Stimulated activated naive CD8-positive, alpha-beta T cell treated with anti-CD3 and anti-CD28 coated beads, Interleukin-15, amount 100 ng/mL, for 72 hours (primary cell): Measurements from ENCODE around the gene NFATC3.
A peak's percentile ranks its signal among the peaks of the same experiment; 100 is the strongest.

Experiments
- ATAC-seq: fragments of 150-1000 bp; cut with Tn5 transposase; 2 replicates; pipeline ENCODE4 v1.10.0; 2021; ENCODE audit warnings: mild to moderate bottlenecking, moderate library complexity
- DNase-seq, 2 donors: peaks; one replicate each; pipeline ENCODE4 v3.0.0; 2021 to 2022
- H3K27ac Mint-ChIP-seq, 2 donors: one replicate each; pipeline ENCODE4 v1.8.0; 2022; ENCODE audit warnings: mild to moderate bottlenecking in 2 of 2, mixed read lengths in 2 of 2, moderate library complexity in 2 of 2
- H3K27me3 Mint-ChIP-seq: one replicate; pipeline ENCODE4 v1.8.0; 2022; ENCODE audit warnings: mixed read lengths
- H3K4me1 Mint-ChIP-seq: one replicate; pipeline ENCODE4 v1.8.0; 2022; ENCODE audit warnings: mild to moderate bottlenecking, mixed read lengths
- H3K4me3 Mint-ChIP-seq, 2 donors: one replicate each; pipeline ENCODE4 v1.8.0; 2022; ENCODE audit warnings: mild to moderate bottlenecking in 2 of 2, mixed read lengths in 2 of 2, moderate library complexity in 1 of 2
- H3K9me3 Mint-ChIP-seq, 2 donors: one replicate each; pipeline ENCODE4 v1.8.0; 2022; ENCODE audit warnings: mixed read lengths in 2 of 2

Gene NFATC3

DNA sequence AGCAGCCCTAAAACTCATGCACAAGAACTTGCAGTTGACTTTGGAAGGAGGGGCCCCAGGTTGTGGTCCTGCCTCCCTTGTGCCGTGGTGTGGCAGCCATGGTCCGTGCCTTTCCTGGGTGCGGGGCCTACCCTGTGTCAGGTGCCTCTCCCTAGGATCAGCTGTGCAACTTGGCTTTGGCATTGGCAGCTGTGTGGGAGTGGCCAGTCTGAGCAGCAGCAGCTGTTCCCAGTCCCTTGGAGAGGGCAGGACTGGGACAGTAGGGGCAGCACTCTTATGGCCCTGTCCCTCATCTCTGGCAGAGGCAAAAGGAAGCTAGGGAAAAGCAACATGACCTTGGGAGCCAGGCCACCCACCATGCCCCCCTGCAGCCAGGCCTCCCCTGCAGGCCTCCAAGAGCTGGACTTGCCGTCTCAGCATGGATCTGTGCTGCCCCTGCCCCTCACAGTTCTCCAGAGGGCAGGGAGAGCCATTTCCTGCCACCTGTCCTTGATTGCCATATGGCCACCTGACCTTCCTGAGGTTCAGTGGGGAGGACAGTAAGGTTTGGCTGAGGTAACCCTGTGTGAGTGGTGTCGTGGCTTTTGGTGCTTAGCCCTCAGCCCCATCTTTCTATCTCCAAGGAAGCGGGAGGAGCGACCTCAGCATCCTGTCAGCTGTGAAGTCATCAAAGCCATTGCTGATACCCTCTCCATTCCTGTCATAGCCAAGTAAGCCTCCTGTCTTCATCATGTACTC is 15.5 kb upstream of the NFATC3 start:
- DNase-seq, result peak in 1 of 2 donors; percentile 57
- H3K27me3 Mint-ChIP-seq, result no peaks in the 10 kb centered on the region
- H3K4me1 Mint-ChIP-seq, result peaks cover 80% of the 10 kb centered on the region
- no peaks in the 10 kb centered on the region for H3K9me3 Mint-ChIP-seq
- peak overlapping the region; percentile 35 to 56 for H3K4me3 Mint-ChIP-seq
- H3K27ac Mint-ChIP-seq, result peak overlapping the region; percentile 69 to 91
- ATAC-seq, result peak; percentile 54

DNA sequence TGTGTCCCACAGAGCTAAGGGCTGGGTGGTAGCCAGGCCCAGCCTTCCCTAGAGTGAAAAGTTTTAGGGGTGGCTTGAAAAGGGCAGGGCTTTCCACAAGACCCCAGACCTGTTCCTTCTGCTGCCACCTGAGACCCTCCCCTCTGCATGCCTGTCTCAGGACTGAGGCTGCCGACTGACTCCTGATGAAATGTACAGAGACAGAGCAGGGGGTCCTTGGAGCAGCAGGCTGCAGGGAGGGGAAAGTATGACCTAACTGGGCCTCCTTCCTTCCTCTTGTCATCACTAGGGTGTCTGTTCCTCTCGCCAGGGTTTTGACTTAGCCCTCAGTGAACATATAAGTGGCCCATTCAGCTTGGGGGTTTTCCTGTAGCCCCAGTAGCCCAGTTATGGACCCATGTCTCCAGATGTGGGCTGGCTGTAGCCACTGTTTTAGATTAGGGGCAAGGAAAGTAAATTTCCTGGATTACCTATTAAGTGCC is 14.9 kb upstream of the NFATC3 start:
- no peak for DNase-seq
- ATAC-seq, result peak; percentile 16
- peaks cover 80% of the 10 kb centered on the region for H3K4me1 Mint-ChIP-seq
- H3K9me3 Mint-ChIP-seq, result no peaks in the 10 kb centered on the region
- no peaks in the 10 kb centered on the region for H3K27me3 Mint-ChIP-seq
- H3K4me3 Mint-ChIP-seq, result peak overlapping the region; percentile 35 to 56
- peak overlapping the region; percentile 69 to 91 for H3K27ac Mint-ChIP-seq

DNA sequence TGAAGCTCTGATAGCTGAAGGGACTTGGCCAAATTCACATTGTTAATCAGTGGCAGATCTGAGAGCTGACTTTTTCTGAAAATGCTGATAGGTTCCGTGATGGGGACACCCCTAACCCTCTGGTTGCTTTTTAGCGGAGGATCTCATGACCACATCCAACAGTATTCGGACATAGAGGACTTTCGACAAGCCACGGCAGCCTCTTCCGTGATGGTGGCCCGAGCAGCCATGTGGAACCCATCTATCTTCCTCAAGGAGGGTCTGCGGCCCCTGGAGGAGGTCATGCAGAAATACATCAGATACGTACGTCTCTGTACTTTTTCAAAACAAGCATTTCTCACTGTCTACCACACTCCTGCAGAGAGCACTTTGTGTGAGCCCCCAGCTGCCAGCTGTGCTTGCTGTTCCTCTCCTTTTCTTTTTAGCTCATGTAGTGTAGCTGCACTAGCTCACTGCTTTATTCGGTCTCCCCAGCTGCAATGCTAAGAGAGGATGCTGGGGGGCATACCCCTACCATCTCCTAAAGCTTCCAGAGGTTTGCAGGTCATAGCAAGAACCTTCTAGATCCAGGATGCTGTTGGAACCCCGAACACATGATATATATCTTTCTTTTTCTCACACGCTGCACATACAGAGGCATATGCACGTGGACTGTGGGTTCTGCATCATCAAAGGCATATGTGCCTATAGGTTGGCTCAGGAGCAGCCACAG is 14.2 kb upstream of the NFATC3 start:
- peaks cover 82% of the 10 kb centered on the region for H3K4me1 Mint-ChIP-seq
- peak overlapping the region; percentile 69 to 83 for H3K27ac Mint-ChIP-seq
- no peaks in the 10 kb centered on the region for H3K27me3 Mint-ChIP-seq
- no peak for DNase-seq
- no peaks in the 10 kb centered on the region for H3K9me3 Mint-ChIP-seq
- ATAC-seq, result peak; percentile 45
- peak overlapping the region; percentile 29 to 56 for H3K4me3 Mint-ChIP-seq

DNA sequence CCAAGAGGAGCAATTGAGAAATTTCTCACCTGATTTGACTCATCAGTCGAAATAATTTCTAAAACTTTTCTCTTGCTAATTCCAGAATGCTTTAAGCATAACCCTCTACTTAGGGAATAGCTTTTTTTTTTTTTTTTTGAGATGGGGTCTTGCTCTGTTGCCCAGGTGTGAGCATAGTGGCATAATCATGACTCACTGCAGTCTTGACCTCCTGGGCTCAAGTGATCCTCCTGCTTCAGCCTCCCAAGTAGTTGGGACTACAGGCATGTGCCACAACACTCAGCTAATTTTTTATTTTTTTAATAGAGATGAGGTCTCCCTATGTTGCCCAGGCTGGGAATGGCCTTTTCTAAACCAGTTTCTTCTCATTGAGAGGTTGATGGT is 13.7 kb upstream of the NFATC3 start:
- no peak for ATAC-seq
- H3K4me1 Mint-ChIP-seq, result peaks cover 87% of the 10 kb centered on the region
- H3K27me3 Mint-ChIP-seq, result no peaks in the 10 kb centered on the region
- DNase-seq, result no peak
- peak overlapping the region; percentile 19 to 83 for H3K27ac Mint-ChIP-seq
- no peaks in the 10 kb centered on the region for H3K9me3 Mint-ChIP-seq
- no peak overlapping the region for H3K4me3 Mint-ChIP-seq

DNA sequence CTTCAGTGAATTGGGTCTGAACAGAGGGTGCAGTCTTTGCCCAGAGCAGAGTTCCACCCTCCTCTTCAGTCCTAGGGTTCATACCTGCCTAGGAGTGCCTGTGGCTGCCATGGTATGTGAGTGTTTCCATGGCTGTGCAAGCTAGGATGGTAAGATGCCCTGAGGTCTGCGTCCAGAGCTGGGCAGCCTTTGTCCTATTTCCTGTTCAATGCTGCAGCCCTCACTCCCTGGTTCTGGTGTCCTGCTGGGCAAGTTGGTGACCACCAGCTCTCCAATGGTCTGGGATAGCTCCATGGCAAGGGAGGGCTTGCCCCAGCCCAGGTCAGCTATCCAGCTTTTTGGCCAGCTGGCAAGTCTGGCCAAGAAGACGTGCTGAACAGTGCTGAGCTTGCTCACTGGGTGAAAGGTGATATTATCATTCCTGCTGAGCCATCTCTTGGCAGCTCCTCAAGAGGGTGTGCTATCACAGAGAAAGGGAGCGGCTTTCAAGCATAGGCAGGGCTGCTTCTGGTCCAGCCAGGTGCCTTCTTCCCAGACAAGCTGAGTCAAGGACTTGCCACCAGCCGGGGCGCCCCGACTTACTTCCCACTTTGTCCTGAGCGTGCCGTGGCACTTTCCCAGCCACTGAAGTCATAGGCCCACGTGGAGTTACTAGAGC is 13.0 kb upstream of the NFATC3 start:
- peak overlapping the region in 1 of 2 donors; percentile 12 for H3K27ac Mint-ChIP-seq
- no peaks in the 10 kb centered on the region for H3K9me3 Mint-ChIP-seq
- H3K4me1 Mint-ChIP-seq, result peaks cover 89% of the 10 kb centered on the region
- DNase-seq (no peak), ATAC-seq (no peak)
- no peak overlapping the region for H3K4me3 Mint-ChIP-seq
- H3K27me3 Mint-ChIP-seq, result no peaks in the 10 kb centered on the region

DNA sequence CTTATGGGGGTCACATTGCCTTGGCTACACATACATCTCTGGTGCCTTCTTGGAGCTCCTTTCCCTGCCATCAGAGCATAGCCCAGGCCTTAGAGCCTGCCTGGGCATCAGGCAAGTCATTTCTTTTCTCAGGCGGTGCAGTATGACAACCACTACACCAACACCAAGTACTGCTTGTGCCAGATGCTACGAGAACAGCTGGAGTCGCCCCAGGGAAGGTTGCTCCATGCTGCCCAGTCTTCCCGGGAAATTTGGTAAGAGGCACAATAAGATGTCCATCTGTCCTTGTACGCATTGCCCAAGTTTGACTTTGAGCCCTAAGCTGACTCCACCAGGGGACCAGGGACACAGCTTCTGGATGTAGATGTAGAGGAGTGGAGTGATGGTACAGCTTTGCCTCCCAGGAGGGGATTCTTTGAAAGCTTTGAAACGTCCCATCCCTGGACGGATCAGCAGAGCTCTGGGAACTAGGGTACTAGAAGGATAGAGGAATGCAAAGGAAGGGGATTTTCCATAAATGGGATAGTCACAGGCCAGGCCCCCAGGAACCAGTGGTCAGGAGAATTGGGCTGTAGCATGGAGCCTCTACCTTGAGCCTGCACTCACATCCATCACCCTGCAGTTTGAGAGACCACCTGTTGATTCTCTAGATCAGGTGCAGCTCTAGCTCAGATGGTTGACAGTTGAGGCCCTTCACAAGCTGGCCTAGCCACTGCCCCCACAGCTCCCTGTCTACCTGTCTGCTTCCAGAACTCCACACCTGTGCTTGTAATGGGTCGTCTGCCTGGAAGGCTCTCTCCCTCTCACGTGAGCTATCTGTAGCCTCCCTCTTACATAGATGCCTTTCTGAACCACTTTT is 11.0 kb upstream of the NFATC3 start:
- H3K9me3 Mint-ChIP-seq, result no peaks in the 10 kb centered on the region
- no peaks in the 10 kb centered on the region for H3K27me3 Mint-ChIP-seq
- ATAC-seq (peak; percentile 1), DNase-seq (no peak)
- peak overlapping the region; percentile 55 to 71 for H3K4me3 Mint-ChIP-seq
- peaks cover 90% of the 10 kb centered on the region for H3K4me1 Mint-ChIP-seq
- peak overlapping the region; percentile 69 to 93 for H3K27ac Mint-ChIP-seq

DNA sequence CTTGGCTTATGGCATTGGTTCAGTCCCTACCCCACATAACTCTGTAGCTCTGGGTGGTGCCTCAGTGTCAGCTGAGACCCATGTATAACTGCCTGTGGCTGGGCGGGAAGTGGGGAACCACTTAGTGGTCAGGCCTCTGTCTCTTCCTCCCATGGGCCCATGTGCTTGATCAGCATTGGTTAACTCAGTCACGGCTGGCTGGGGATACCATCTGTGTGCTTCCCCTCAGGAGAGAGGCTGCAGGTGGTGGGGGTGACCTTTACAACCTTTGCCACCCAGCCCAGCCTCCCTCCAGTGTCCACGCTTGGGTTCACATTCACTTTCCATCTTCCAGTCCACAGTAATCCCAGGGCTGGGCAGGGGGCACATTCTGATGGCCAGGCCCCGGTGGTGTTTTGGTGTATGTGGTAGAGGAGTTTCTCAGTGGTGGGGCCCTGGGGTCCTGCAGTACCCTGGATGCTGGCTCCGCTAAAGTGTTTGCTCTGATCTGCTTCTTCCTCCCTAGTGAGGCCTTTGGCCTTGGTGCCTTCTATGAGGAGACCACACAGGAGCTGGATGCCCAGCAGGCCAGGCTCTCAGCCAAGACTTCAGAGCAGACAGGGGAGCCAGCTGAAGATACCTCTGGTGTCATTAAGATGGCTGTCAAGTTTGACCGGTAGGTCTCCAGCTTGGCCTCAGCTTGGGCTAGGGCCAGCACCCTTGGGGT is 10.2 kb upstream of the NFATC3 start:
- DNase-seq (peak; percentile 66 to 85), ATAC-seq (peak; percentile 86)
- peaks cover 90% of the 10 kb centered on the region for H3K4me1 Mint-ChIP-seq
- H3K27ac Mint-ChIP-seq, result peak overlapping the region; percentile 65 to 93
- H3K4me3 Mint-ChIP-seq, result peak overlapping the region; percentile 55 to 71
- H3K27me3 Mint-ChIP-seq, result no peaks in the 10 kb centered on the region
- H3K9me3 Mint-ChIP-seq, result no peaks in the 10 kb centered on the region

DNA sequence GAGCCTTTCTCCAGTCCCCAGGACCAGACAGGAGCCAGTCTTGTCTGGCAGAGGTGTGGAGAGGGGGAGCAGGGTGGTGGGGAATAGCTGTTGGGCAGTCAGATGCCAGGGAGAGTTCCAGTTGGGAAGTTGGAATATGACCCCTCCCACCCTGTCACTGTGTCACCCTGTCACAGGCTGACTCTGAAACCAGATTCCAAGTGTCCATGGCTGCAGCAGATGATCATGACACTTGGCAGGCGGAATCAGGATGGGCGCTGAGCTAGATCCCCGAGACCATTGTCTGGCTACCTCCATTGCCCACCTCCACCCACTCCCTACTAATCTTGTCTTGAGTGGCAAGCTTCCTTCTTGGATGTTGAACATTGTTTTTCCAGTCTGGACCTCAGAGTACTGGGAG is 9.2 kb upstream of the NFATC3 start:
- Mint-ChIP-seq H3K4me1 (peaks cover 90% of the 10 kb centered on the region), H3K4me3 (peak overlapping the region in 1 of 2 donors; percentile 45), H3K9me3 (no peaks in the 10 kb centered on the region), H3K27me3 (no peaks in the 10 kb centered on the region), H3K27ac (peak overlapping the region in 1 of 2 donors; percentile 42)
- ATAC-seq (no peak), DNase-seq (no peak)

DNA sequence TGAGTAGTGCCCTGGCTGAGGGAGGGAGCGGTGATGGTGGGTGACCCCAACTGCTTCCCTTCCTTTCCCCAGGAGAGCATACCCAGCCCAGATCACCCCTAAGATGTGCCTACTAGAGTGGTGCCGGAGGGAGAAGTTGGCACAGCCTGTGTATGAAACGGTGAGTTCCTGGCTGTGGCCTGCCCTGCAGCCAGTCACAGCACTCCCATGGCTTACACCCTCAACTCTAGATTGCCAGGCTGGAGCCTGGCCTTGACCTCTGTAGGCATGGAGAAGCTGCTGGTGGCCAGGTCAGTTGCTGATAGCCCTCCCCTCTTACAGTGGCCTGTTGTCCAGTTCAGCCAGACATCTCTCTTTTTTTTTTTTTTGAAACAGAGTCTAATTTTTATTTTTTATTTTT is 8.6 kb upstream of the NFATC3 start:
- Mint-ChIP-seq H3K4me1 (peaks cover 90% of the 10 kb centered on the region), H3K27ac (no peak overlapping the region), H3K4me3 (no peak overlapping the region), H3K27me3 (no peaks in the 10 kb centered on the region), H3K9me3 (no peaks in the 10 kb centered on the region)
- no peak for ATAC-seq
- DNase-seq, result no peak

DNA sequence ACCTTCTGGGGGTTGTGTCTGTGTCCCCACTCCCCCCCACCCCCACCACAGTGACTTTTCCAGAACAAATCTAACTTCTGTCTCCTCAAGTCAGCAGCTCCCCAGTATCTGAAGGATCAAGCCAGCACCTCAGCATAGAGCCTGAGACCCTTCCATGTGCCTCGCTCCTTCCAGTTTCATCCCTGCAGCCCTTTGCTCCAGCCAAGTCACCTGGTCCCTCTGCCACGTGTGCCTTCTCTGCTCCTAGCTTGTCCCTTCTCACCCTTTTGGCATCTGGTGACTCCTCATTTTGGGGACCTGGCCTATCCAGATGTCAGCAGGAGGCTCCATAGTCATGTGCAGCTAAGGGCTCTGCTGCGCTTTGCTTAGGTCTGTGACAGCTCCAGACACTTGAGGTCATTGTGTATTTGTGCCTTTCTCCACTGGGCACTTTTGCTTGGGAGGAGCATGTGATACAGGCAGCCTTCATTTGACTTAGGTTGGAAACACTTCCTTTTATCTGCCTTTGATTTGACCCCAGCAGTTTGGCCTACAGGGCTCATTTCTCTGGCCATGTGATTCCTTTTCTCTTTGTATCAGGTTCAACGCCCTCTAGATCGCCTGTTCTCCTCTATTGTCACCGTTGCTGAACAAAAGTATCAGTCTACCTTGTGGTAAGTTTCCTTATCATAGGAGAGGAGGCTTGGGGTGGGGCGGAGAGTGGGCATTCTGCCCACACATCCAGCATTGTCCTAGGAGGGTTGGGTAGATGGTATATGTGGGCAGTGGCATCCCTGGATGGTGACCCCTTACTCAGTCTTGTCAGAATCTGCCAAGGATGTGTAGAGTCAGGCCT is 7.1 kb upstream of the NFATC3 start:
- no peaks in the 10 kb centered on the region for H3K9me3 Mint-ChIP-seq
- peak overlapping the region; percentile 24 to 79 for H3K4me3 Mint-ChIP-seq
- no peak for ATAC-seq
- H3K27me3 Mint-ChIP-seq, result no peaks in the 10 kb centered on the region
- peak overlapping the region; percentile 87 to 91 for H3K27ac Mint-ChIP-seq
- DNase-seq, result no peak
- peaks cover 90% of the 10 kb centered on the region for H3K4me1 Mint-ChIP-seq

DNA sequence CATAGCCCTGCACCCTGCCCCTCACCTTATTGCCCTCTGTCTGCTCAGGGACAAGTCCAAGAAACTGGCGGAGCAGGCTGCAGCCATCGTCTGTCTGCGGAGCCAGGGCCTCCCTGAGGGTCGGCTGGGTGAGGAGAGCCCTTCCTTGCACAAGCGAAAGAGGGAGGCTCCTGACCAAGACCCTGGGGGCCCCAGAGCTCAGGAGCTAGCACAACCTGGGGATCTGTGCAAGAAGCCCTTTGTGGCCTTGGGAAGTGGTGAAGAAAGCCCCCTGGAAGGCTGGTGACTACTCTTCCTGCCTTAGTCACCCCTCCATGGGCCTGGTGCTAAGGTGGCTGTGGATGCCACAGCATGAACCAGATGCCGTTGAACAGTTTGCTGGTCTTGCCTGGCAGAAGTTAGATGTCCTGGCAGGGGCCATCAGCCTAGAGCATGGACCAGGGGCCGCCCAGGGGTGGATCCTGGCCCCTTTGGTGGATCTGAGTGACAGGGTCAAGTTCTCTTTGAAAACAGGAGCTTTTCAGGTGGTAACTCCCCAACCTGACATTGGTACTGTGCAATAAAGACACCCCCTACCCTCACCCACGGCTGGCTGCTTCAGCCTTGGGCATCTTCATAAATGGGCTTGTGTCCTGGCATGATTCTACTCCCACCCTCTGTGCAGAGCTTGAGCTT is 6.3 kb upstream of the NFATC3 start:
- Mint-ChIP-seq H3K4me3 (peak overlapping the region; percentile 66 to 79), H3K27ac (peak overlapping the region; percentile 87 to 91), H3K4me1 (peaks cover 93% of the 10 kb centered on the region), H3K9me3 (no peaks in the 10 kb centered on the region), H3K27me3 (no peaks in the 10 kb centered on the region)
- DNase-seq (no peak), ATAC-seq (no peak)

DNA sequence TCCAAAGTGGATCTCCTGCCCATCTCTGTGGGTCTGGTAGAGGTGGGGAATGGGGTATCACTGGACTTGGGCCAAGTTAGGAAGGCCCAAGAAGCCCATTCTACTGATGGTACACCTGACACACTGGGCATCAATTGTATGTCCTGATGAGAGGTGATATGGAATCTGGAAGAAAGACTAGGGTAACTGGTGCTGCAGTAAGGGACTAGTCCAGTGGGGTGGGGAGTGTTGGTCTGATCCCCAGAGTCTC is 5.9 kb upstream of the NFATC3 start:
- Mint-ChIP-seq H3K4me1 (peaks cover 93% of the 10 kb centered on the region), H3K9me3 (no peaks in the 10 kb centered on the region), H3K4me3 (peak overlapping the region; percentile 66 to 79), H3K27me3 (no peaks in the 10 kb centered on the region), H3K27ac (peak overlapping the region; percentile 87 to 99)
- ATAC-seq (no peak), DNase-seq (no peak)

DNA sequence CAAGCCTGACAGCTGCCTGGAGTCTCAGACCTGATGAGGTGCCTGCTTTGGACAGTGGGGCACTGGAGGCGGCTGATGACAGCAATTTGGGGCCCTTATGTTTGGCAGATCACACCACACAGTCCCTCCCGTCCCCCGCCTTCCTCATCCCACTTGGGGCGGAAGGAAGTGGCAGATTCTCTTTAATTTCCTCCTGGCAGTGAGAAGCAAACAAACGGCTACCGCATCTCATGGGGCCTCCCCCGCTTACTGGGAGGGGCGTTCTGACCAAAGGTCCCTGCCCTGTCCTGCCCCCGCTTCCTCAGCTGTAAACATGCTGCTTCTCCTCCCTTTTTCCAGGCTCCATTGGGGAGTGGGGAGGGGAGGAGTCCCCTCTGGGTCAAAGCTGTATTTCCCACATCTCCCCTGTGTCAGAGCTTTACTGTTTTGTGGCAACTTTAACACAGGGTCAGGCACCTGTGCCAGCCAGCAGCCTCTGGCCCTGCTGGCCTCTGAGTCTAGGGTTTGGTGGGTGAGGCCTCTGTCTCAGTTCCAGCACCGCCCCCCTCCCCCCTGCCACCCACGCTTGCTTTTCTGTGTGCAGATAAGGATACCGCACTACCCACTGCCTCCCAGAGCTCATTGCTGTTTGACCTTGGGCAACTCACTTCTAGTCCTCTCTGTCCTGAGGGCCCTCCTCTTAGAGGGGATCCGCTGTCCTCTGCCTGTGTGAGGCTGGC is 5.4 kb upstream of the NFATC3 start:
- Mint-ChIP-seq H3K4me3 (peak overlapping the region; percentile 66 to 79), H3K9me3 (no peaks in the 10 kb centered on the region), H3K27ac (peak overlapping the region; percentile 87 to 99), H3K4me1 (peaks cover 92% of the 10 kb centered on the region), H3K27me3 (no peaks in the 10 kb centered on the region)
- DNase-seq (peak; percentile 74 to 88), ATAC-seq (peak; percentile 67)
